Measurements from ENCODE around the gene MAX. TPM values are rescaled to one million over a fixed set of nuclear protein-coding genes. Genes with fewer than 3 reads are reported as not detected.
A peak's percentile ranks its signal among the peaks of the same experiment; 100 is the strongest.
"Not testable (repeated sequence)": the region's sequence is repeated elsewhere in the genome, so short reads cannot be mapped to it uniquely, and the experiment has no call there.

The MAX gene
- total RNA-seq, 1 donor from 2014 or later, result 116 TPM

GRCh38 chr14:65100922-65101541 lies 1.3 kb downstream of the MAX start:
- Mint-ChIP-seq H3K4me1 (peaks cover 56% of the 10 kb centered on the region), H3K27me3 (no peaks in the 10 kb centered on the region), H3K36me3 (ENCODE audit: low read depth) (peaks cover 28% of the 10 kb centered on the region), H3K4me3 (peak overlapping the region; percentile 89), H3K9me3 (no peaks in the 10 kb centered on the region), H3K27ac (peak overlapping the region; percentile 85)
- intact Hi-C loops (cut with micrococcal nuclease), result loop anchor here (1.0 to 5.0 kb wide), 3 partner anchors 36 to 1459 kb away; partner anchors contain the start of gene WDR89
- DNase-seq (no peak), ATAC-seq (ENCODE audit: low read depth) (no peak)
- no peak for TF ChIP-seq CTCF (IDR thresholded peaks at IDR 0.05)
- ChIA-PET CTCF (interaction anchor here (1.0 kb wide), 1 partner anchor 63 kb away, joined by 3 read pairs; no protein-coding TSS in a partner anchor), POLR2A (interaction anchor here (0.6 to 1.2 kb wide), 4 partner anchors 53 to 106 kb away, joined by 3 to 12 read pairs (median 3); no protein-coding TSS in a partner anchor)

- Mint-ChIP-seq H3K27ac (peak overlapping the region; percentile 65), H3K4me1 (peaks cover 70% of the 10 kb centered on the region), H3K36me3 (ENCODE audit: low read depth) (peaks cover 51% of the 10 kb centered on the region), H3K4me3 (peak overlapping the region; percentile 65), H3K27me3 (no peaks in the 10 kb centered on the region), H3K9me3 (no peaks in the 10 kb centered on the region)
- ChIA-PET CTCF (no interaction called here), POLR2A (interaction anchor here (0.6 to 1.2 kb wide), 2 partner anchors 63 to 561 kb away, joined by 3 read pairs; no protein-coding TSS in a partner anchor)
- DNase-seq (no peak), ATAC-seq (ENCODE audit: low read depth) (no peak)
- intact Hi-C loops (cut with micrococcal nuclease), result no loop called here
- no peak for TF ChIP-seq CTCF (IDR thresholded peaks at IDR 0.05)
Observed at GRCh38 chr14:65098586-65098985, 3.7 kb downstream of the MAX start.

- CTCF ChIA-PET, result no interaction called here
- H3K4me3 Mint-ChIP-seq, result no peak overlapping the region
- POLR2A ChIA-PET, result no interaction called here
- DNase-seq (no peak), ATAC-seq (ENCODE audit: low read depth) (no peak)
- peaks cover 66% of the 10 kb centered on the region for H3K36me3 Mint-ChIP-seq (ENCODE audit: low read depth)
- TF ChIP-seq CTCF (IDR thresholded peaks at IDR 0.05), result no peak
- H3K9me3 Mint-ChIP-seq, result no peaks in the 10 kb centered on the region
- no peaks in the 10 kb centered on the region for H3K27me3 Mint-ChIP-seq
- intact Hi-C loops (cut with micrococcal nuclease), result no loop called here
- H3K4me1 Mint-ChIP-seq, result peaks cover 62% of the 10 kb centered on the region
- H3K27ac Mint-ChIP-seq, result no peak overlapping the region
Observed at GRCh38 chr14:65096323-65097089, 5.8 kb downstream of the MAX start.

- no peak for TF ChIP-seq CTCF (IDR thresholded peaks at IDR 0.05)
- H3K4me3 Mint-ChIP-seq, result no peak overlapping the region
- H3K4me1 Mint-ChIP-seq, result peaks cover 58% of the 10 kb centered on the region
- ChIA-PET CTCF (no interaction called here), POLR2A (interaction anchor here (0.5 kb wide), 1 partner anchor 195 kb away, joined by 3 read pairs; no protein-coding TSS in a partner anchor)
- no peak overlapping the region for H3K27ac Mint-ChIP-seq
- H3K36me3 Mint-ChIP-seq (ENCODE audit: low read depth), result peaks cover 72% of the 10 kb centered on the region
- H3K27me3 Mint-ChIP-seq, result no peaks in the 10 kb centered on the region
- ATAC-seq (ENCODE audit: low read depth) (no peak), DNase-seq (no peak)
- H3K9me3 Mint-ChIP-seq, result no peaks in the 10 kb centered on the region
- intact Hi-C loops (cut with micrococcal nuclease), result no loop called here
Observed at GRCh38 chr14:65095633-65096205, 6.6 kb downstream of the MAX start.

GRCh38 chr14:65092349-65092748 lies 10.0 kb downstream of the MAX start:
- no peak for TF ChIP-seq CTCF (IDR thresholded peaks at IDR 0.05)
- Mint-ChIP-seq H3K9me3 (peaks cover 2% of the 10 kb centered on the region), H3K27me3 (no peaks in the 10 kb centered on the region), H3K4me3 (no peak overlapping the region), H3K36me3 (ENCODE audit: low read depth) (peaks cover 89% of the 10 kb centered on the region), H3K4me1 (peaks cover 31% of the 10 kb centered on the region), H3K27ac (no peak overlapping the region)
- ChIA-PET POLR2A (no interaction called here), CTCF (no interaction called here)
- intact Hi-C loops (cut with micrococcal nuclease), result no loop called here
- no peak for DNase-seq
- ATAC-seq (ENCODE audit: low read depth), result no peak

GRCh38 chr14:65087835-65088234 lies 14.5 kb downstream of the MAX start:
- Mint-ChIP-seq H3K4me1 (peaks cover 16% of the 10 kb centered on the region), H3K36me3 (ENCODE audit: low read depth) (peaks cover 87% of the 10 kb centered on the region)

GRCh38 chr14:65086686-65087085 lies 15.6 kb downstream of the MAX start:
- POLR2A ChIA-PET; H3K27ac Mint-ChIP-seq; CTCF ChIA-PET; intact Hi-C loops (cut with micrococcal nuclease); H3K27me3 Mint-ChIP-seq; H3K4me3 Mint-ChIP-seq; ATAC-seq (ENCODE audit: low read depth); H3K9me3 Mint-ChIP-seq; DNase-seq: not testable (repeated sequence)
- H3K4me1 Mint-ChIP-seq, result peaks cover 24% of the 10 kb centered on the region
- peaks cover 88% of the 10 kb centered on the region for H3K36me3 Mint-ChIP-seq (ENCODE audit: low read depth)

More at GRCh38 chr14:65087835-65088234, 14.5 kb downstream of the MAX start:
- H3K4me3 Mint-ChIP-seq; H3K27ac Mint-ChIP-seq; H3K27me3 Mint-ChIP-seq; CTCF ChIA-PET; DNase-seq; POLR2A ChIA-PET; intact Hi-C loops (cut with micrococcal nuclease); ATAC-seq (ENCODE audit: low read depth); H3K9me3 Mint-ChIP-seq: not testable (repeated sequence)

Data from activated B cell treated with CpG ODN at 0.5 μM for 24 hours (primary cell).